ENCODE data around the gene NCAM2.
"Not testable (repeated sequence)": the region's sequence is repeated elsewhere in the genome, so short reads cannot be mapped to it uniquely, and the experiment has no call there.

Gene NCAM2

GRCh38 chr21:21103692-21104091 lies 105.5 kb downstream of the NCAM2 start:
- DNase-seq (ENCODE audit: low read depth): no peak

- no peak for DNase-seq (ENCODE audit: low read depth)
These were observed 111.5 kb downstream of the NCAM2 start for GRCh38 chr21:21109736-21110135.

GRCh38 chr21:21111309-21111920 lies 113.2 kb downstream of the NCAM2 start:
- DNase-seq (ENCODE audit: low read depth): no peak

GRCh38 chr21:21114461-21114860 lies 116.3 kb downstream of the NCAM2 start:
- DNase-seq (ENCODE audit: low read depth): no peak

- DNase-seq (ENCODE audit: low read depth): no peak
These were observed 120.9 kb downstream of the NCAM2 start for GRCh38 chr21:21119091-21119490.

- no peak for DNase-seq (ENCODE audit: low read depth)
These were observed 124.5 kb downstream of the NCAM2 start for GRCh38 chr21:21122680-21123079.

GRCh38 chr21:21132390-21132789 lies 134.2 kb downstream of the NCAM2 start:
- DNase-seq (ENCODE audit: low read depth): no peak

GRCh38 chr21:21137986-21138385 lies 139.8 kb downstream of the NCAM2 start:
- peak; percentile 18 for DNase-seq (ENCODE audit: low read depth)

- no peak for DNase-seq (ENCODE audit: low read depth)
These were observed 148.6 kb downstream of the NCAM2 start for GRCh38 chr21:21146587-21147373.

GRCh38 chr21:21147374-21147745 lies 149.2 kb downstream of the NCAM2 start:
- DNase-seq (ENCODE audit: low read depth): no peak

GRCh38 chr21:21148009-21148408 lies 149.8 kb downstream of the NCAM2 start:
- no peak for DNase-seq (ENCODE audit: low read depth)

- no peak for DNase-seq (ENCODE audit: low read depth)
These were observed 150.3 kb downstream of the NCAM2 start for GRCh38 chr21:21148514-21148913.

- not testable (repeated sequence) for DNase-seq (ENCODE audit: low read depth)
These were observed 151.2 kb downstream of the NCAM2 start for GRCh38 chr21:21149445-21149844.

GRCh38 chr21:21151231-21151630 lies 153.0 kb downstream of the NCAM2 start:
- DNase-seq (ENCODE audit: low read depth): no peak

- DNase-seq (ENCODE audit: low read depth): no peak
These were observed 158.2 kb downstream of the NCAM2 start for GRCh38 chr21:21156397-21156796.

GRCh38 chr21:21156957-21157356 lies 158.7 kb downstream of the NCAM2 start:
- DNase-seq (ENCODE audit: low read depth): no peak

- no peak for DNase-seq (ENCODE audit: low read depth)
These were observed 160.2 kb downstream of the NCAM2 start for GRCh38 chr21:21158376-21158918.

- DNase-seq (ENCODE audit: low read depth): no peak
These were observed 161.2 kb downstream of the NCAM2 start for GRCh38 chr21:21159253-21159899.

- no peak for DNase-seq (ENCODE audit: low read depth)
These were observed 164.6 kb downstream of the NCAM2 start for GRCh38 chr21:21162786-21163185.

- DNase-seq (ENCODE audit: low read depth): peak; percentile 74
These were observed 165.7 kb downstream of the NCAM2 start for GRCh38 chr21:21163904-21164303.

GRCh38 chr21:21165063-21165645 lies 166.9 kb downstream of the NCAM2 start:
- DNase-seq (ENCODE audit: low read depth): peak; percentile 92

GRCh38 chr21:21174676-21175075 lies 176.5 kb downstream of the NCAM2 start:
- DNase-seq (ENCODE audit: low read depth): no peak
